ENCODE results near the gene LEUTX. TPM values are rescaled to one million over a fixed set of nuclear protein-coding genes. Genes with fewer than 3 reads are reported as not detected.

LEUTX gene
- total RNA-seq, 1 experiment from 2014 or later = not detected

- H3K9ac ChIP-seq (ENCODE audit: low read length) = no peak overlapping the region
- H3K4me1 ChIP-seq (ENCODE audit: low read length) = peaks cover 16% of the 10 kb centered on the region
- H3K4me3 ChIP-seq (ENCODE audit: low read length) = no peak overlapping the region
- no peaks in the 10 kb centered on the region for H3K9me3 ChIP-seq (ENCODE audit: low read length)
- H3K4me2 ChIP-seq (ENCODE audit: low read depth, low read length, poor library complexity, severe bottlenecking) = no peak overlapping the region
- no peak for DNase-seq
- no peaks in the 10 kb centered on the region for H3K79me2 ChIP-seq (ENCODE audit: low read length)
- H3K27ac ChIP-seq (ENCODE audit: low read length) = no peak overlapping the region
- H2AFZ ChIP-seq (ENCODE audit: low read length) = no peak overlapping the region
- H3K9me2 ChIP-seq (replicated peaks; ENCODE audit: insufficient read depth, low read length) = no peaks in the 10 kb centered on the region
- no peaks in the 10 kb centered on the region for H3K27me3 ChIP-seq (ENCODE audit: low read length)
- H3K36me3 ChIP-seq (ENCODE audit: insufficient read depth, low read length) = peaks cover 9% of the 10 kb centered on the region
- H4K20me1 ChIP-seq (ENCODE audit: insufficient read depth, low read depth, low read length) = no peaks in the 10 kb centered on the region
Observed at GRCh38 chr19:39818626-39819097, 40.0 kb downstream of the LEUTX start.

- Histone ChIP-seq H3K36me3 (ENCODE audit: insufficient read depth, low read length) (peaks cover 14% of the 10 kb centered on the region), H3K9me3 (ENCODE audit: low read length) (no peaks in the 10 kb centered on the region), H3K4me2 (ENCODE audit: low read depth, low read length, poor library complexity, severe bottlenecking) (no peak overlapping the region), H2AFZ (ENCODE audit: low read length) (no peak overlapping the region), H4K20me1 (ENCODE audit: insufficient read depth, low read depth, low read length) (no peaks in the 10 kb centered on the region), H3K9ac (ENCODE audit: low read length) (no peak overlapping the region), H3K9me2 (replicated peaks; ENCODE audit: insufficient read depth, low read length) (no peaks in the 10 kb centered on the region), H3K27me3 (ENCODE audit: low read length) (no peaks in the 10 kb centered on the region), H3K4me3 (ENCODE audit: low read length) (no peak overlapping the region), H3K79me2 (ENCODE audit: low read length) (no peaks in the 10 kb centered on the region), H3K27ac (ENCODE audit: low read length) (no peak overlapping the region), H3K4me1 (ENCODE audit: low read length) (peaks cover 24% of the 10 kb centered on the region)
- no peak for DNase-seq
Observed at GRCh38 chr19:39819786-39820185, 41.1 kb downstream of the LEUTX start.

- DNase-seq = no peak
- no peak overlapping the region for H2AFZ ChIP-seq (ENCODE audit: low read length)
- H3K27ac ChIP-seq (ENCODE audit: low read length) = no peak overlapping the region
- no peaks in the 10 kb centered on the region for H3K9me2 ChIP-seq (replicated peaks; ENCODE audit: insufficient read depth, low read length)
- no peak overlapping the region for H3K9ac ChIP-seq (ENCODE audit: low read length)
- H3K4me2 ChIP-seq (ENCODE audit: low read depth, low read length, poor library complexity, severe bottlenecking) = no peak overlapping the region
- H3K4me1 ChIP-seq (ENCODE audit: low read length) = peaks cover 34% of the 10 kb centered on the region
- peaks cover 14% of the 10 kb centered on the region for H3K36me3 ChIP-seq (ENCODE audit: insufficient read depth, low read length)
- no peak overlapping the region for H3K4me3 ChIP-seq (ENCODE audit: low read length)
- no peaks in the 10 kb centered on the region for H3K79me2 ChIP-seq (ENCODE audit: low read length)
- no peaks in the 10 kb centered on the region for H3K27me3 ChIP-seq (ENCODE audit: low read length)
- H4K20me1 ChIP-seq (ENCODE audit: insufficient read depth, low read depth, low read length) = no peaks in the 10 kb centered on the region
- no peaks in the 10 kb centered on the region for H3K9me3 ChIP-seq (ENCODE audit: low read length)
Observed at GRCh38 chr19:39820696-39821095, 42.0 kb downstream of the LEUTX start.

DNA sequence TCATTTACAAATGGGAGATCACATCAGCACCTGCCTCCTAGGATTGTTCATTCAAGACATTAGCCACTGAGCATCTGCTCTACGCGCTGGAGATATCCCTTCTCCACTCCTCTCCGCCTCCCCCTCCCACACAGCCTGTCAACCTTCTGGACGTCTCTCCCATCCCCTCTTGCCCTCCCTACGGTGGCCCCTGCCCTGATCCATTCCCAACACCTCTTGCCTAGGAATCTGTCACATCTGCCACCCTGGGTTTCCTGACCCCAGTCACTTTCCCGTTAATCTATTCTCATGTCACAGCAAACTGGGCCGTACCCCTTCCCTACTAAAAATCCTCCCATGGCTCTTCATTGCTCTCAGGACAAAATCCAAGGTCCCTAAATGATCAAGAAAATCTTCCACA, 45.0 kb downstream of the LEUTX start:
- Histone ChIP-seq H3K9ac (ENCODE audit: low read length) (peak overlapping the region; percentile 58), H3K27me3 (ENCODE audit: low read length) (no peaks in the 10 kb centered on the region), H3K4me3 (ENCODE audit: low read length) (peak overlapping the region; percentile 63), H3K36me3 (ENCODE audit: insufficient read depth, low read length) (peaks cover 24% of the 10 kb centered on the region), H3K79me2 (ENCODE audit: low read length) (no peaks in the 10 kb centered on the region), H3K9me2 (replicated peaks; ENCODE audit: insufficient read depth, low read length) (no peaks in the 10 kb centered on the region), H3K27ac (ENCODE audit: low read length) (no peak overlapping the region), H3K4me1 (ENCODE audit: low read length) (peaks cover 34% of the 10 kb centered on the region), H4K20me1 (ENCODE audit: insufficient read depth, low read depth, low read length) (no peaks in the 10 kb centered on the region), H3K4me2 (ENCODE audit: low read depth, low read length, poor library complexity, severe bottlenecking) (peak overlapping the region; percentile 58), H2AFZ (ENCODE audit: low read length) (no peak overlapping the region), H3K9me3 (ENCODE audit: low read length) (no peaks in the 10 kb centered on the region)
- no peak for DNase-seq

GRCh38 chr19:39824143-39825092, 45.8 kb downstream of the LEUTX start:
- H3K4me2 ChIP-seq (ENCODE audit: low read depth, low read length, poor library complexity, severe bottlenecking) = peak overlapping the region; percentile 58
- H3K9ac ChIP-seq (ENCODE audit: low read length) = peak overlapping the region; percentile 58
- H4K20me1 ChIP-seq (ENCODE audit: insufficient read depth, low read depth, low read length) = no peaks in the 10 kb centered on the region
- DNase-seq = peak; percentile 88
- peaks cover 34% of the 10 kb centered on the region for H3K4me1 ChIP-seq (ENCODE audit: low read length)
- no peaks in the 10 kb centered on the region for H3K9me2 ChIP-seq (replicated peaks; ENCODE audit: insufficient read depth, low read length)
- H3K36me3 ChIP-seq (ENCODE audit: insufficient read depth, low read length) = peaks cover 28% of the 10 kb centered on the region
- H3K9me3 ChIP-seq (ENCODE audit: low read length) = no peaks in the 10 kb centered on the region
- no peaks in the 10 kb centered on the region for H3K27me3 ChIP-seq (ENCODE audit: low read length)
- H2AFZ ChIP-seq (ENCODE audit: low read length) = no peak overlapping the region
- H3K79me2 ChIP-seq (ENCODE audit: low read length) = no peaks in the 10 kb centered on the region
- peak overlapping the region; percentile 63 for H3K4me3 ChIP-seq (ENCODE audit: low read length)
- no peak overlapping the region for H3K27ac ChIP-seq (ENCODE audit: low read length)

DNA sequence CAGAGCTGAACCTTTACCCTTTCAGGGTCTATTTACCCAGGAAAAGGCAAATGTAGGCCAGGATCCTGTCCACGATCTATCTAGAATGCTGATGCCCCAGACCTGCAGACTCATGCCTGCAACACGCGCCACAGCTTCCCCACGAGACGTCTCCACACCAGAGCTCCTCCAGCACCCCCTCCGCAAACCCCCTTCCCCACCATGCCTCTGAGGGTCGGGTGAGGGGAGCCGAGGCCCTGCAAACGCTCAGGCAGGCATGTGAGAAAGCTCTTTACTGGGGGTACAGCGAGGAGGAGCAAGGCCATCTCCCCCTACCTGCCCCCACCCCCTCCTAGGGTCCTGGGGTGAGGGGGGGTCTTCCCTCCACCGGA, 46.4 kb downstream of the LEUTX start:
- H3K27ac ChIP-seq (ENCODE audit: low read length) = no peak overlapping the region
- peak overlapping the region; percentile 11; the same call in 1 of the 2 replicates for H3K4me3 ChIP-seq (ENCODE audit: low read length)
- H3K36me3 ChIP-seq (ENCODE audit: insufficient read depth, low read length) = peaks cover 35% of the 10 kb centered on the region
- peak overlapping the region; percentile 29 for H3K4me2 ChIP-seq (ENCODE audit: low read depth, low read length, poor library complexity, severe bottlenecking)
- no peak overlapping the region for H2AFZ ChIP-seq (ENCODE audit: low read length)
- H3K9me3 ChIP-seq (ENCODE audit: low read length) = no peaks in the 10 kb centered on the region
- peak overlapping the region; percentile 7; the same call in 1 of the 2 replicates for H3K9ac ChIP-seq (ENCODE audit: low read length)
- no peaks in the 10 kb centered on the region for H4K20me1 ChIP-seq (ENCODE audit: insufficient read depth, low read depth, low read length)
- H3K9me2 ChIP-seq (replicated peaks; ENCODE audit: insufficient read depth, low read length) = no peaks in the 10 kb centered on the region
- no peaks in the 10 kb centered on the region for H3K27me3 ChIP-seq (ENCODE audit: low read length)
- H3K4me1 ChIP-seq (ENCODE audit: low read length) = peaks cover 34% of the 10 kb centered on the region
- no peak for DNase-seq
- H3K79me2 ChIP-seq (ENCODE audit: low read length) = no peaks in the 10 kb centered on the region

DNA sequence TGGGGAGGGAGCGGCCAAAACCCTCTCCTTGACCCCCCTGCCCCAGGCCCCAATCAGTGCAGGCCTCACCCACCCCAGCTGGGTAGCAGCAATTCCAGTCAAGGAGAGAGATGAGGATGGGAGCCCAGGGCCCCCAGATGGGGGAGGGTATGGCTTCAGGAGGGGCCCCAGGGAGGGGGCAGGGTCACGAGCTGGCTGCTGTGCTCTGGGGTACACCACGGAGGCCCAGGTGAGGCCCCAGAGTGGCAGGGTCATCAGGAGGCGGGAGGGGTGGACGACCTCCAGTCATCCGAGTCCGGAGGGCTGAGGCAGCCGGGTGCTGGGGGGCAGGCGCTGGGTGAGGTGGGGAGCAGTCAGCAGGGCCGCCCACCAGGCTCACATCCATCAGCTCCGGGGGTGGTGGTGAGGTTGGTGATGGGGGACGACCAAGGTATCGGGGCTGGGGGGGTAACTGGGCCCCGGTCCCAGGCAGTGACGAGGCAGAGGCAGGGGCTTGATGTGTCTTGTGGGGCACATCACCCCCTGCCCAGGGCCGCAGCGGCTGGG, 47.0 kb downstream of the LEUTX start:
- Histone ChIP-seq H2AFZ (ENCODE audit: low read length) (no peak overlapping the region), H3K9me3 (ENCODE audit: low read length) (no peaks in the 10 kb centered on the region), H4K20me1 (ENCODE audit: insufficient read depth, low read depth, low read length) (no peaks in the 10 kb centered on the region), H3K4me3 (ENCODE audit: low read length) (no peak overlapping the region; the same call in 1 of the 2 replicates), H3K27me3 (ENCODE audit: low read length) (no peaks in the 10 kb centered on the region), H3K27ac (ENCODE audit: low read length) (no peak overlapping the region), H3K4me1 (ENCODE audit: low read length) (peaks cover 34% of the 10 kb centered on the region), H3K79me2 (ENCODE audit: low read length) (no peaks in the 10 kb centered on the region), H3K4me2 (ENCODE audit: low read depth, low read length, poor library complexity, severe bottlenecking) (peak overlapping the region; percentile 29), H3K9me2 (replicated peaks; ENCODE audit: insufficient read depth, low read length) (no peaks in the 10 kb centered on the region), H3K36me3 (ENCODE audit: insufficient read depth, low read length) (peaks cover 40% of the 10 kb centered on the region), H3K9ac (ENCODE audit: low read length) (no peak overlapping the region)
- DNase-seq = no peak

DNA sequence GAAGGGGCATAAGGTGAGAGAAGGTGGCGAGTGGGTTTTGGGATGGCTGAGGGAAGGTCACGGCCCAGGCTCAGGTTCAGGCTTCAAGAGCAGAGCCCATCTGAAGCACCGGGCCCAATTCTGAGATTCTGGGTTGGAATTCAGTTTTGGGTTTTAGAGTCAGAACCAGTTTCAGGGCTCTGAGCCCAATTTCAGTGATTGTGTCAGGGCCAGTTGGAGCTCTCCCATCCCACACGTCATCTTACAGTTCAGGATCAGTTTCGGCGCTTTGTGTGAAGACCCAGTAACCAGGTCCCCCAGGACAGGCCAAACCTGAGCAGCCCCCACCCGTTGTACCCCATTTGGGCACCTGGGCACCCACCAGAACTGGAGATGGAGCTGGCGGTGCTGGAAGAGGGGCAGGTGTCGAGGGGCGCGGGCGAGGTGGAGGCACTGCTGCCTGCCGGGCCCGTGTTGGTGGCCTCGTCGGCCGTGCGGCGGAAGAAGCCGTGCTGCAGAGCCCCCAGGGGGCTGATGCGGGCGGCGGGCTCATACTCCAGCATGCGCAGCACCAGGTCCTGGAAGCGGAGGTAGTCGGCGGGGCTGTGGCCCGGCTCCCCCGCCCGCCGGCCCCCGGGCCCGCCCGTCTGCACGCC, 47.8 kb downstream of the LEUTX start:
- peaks cover 47% of the 10 kb centered on the region for H3K36me3 ChIP-seq (ENCODE audit: insufficient read depth, low read length)
- no peaks in the 10 kb centered on the region for H3K27me3 ChIP-seq (ENCODE audit: low read length)
- no peak overlapping the region for H3K4me3 ChIP-seq (ENCODE audit: low read length)
- peaks cover 34% of the 10 kb centered on the region for H3K4me1 ChIP-seq (ENCODE audit: low read length)
- no peaks in the 10 kb centered on the region for H3K9me2 ChIP-seq (replicated peaks; ENCODE audit: insufficient read depth, low read length)
- H4K20me1 ChIP-seq (ENCODE audit: insufficient read depth, low read depth, low read length) = no peaks in the 10 kb centered on the region
- H3K27ac ChIP-seq (ENCODE audit: low read length) = no peak overlapping the region
- no peaks in the 10 kb centered on the region for H3K9me3 ChIP-seq (ENCODE audit: low read length)
- peaks cover 4% of the 10 kb centered on the region; the same call in 1 of the 2 replicates for H3K79me2 ChIP-seq (ENCODE audit: low read length)
- H3K4me2 ChIP-seq (ENCODE audit: low read depth, low read length, poor library complexity, severe bottlenecking) = no peak overlapping the region
- DNase-seq = no peak
- H3K9ac ChIP-seq (ENCODE audit: low read length) = no peak overlapping the region
- no peak overlapping the region for H2AFZ ChIP-seq (ENCODE audit: low read length)

All from Karpas-422 (cell line).